GM21717 (cell line): Measurements from ENCODE around the gene BMP5.

Source experiments
- ATAC-seq: cut with Tn5 transposase; IDR thresholded peaks from one replicate; pipeline ENCODE4 v1.9.1; 2021; ENCODE audit warnings: mild to moderate bottlenecking, moderate library complexity; ENCODE audit not compliant: unreplicated experiment

Gene BMP5

GRCh38 chr6:55729665-55730064 is 145.7 kb downstream of the BMP5 start:
- no peak for ATAC-seq

DNA sequence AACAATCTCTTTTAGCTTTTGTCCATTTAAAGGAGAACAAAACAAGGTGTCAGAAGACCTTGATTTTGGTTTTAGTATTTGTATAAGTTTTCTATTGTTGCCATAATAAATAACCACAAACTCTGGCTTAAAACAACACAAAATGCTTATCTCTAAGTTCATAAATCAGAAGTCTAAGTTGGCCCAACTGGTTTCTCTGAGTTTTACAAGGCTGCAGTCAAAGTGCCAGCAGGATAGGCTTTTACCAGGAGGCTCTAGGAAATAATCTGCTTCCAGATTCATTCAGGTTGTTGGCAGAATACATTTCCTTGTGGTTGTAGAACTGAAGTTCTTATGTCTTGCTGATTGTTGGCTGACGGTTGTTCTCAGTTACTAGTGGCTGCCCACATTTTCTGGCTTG is 149.2 kb downstream of the BMP5 start:
- no peak for ATAC-seq

DNA sequence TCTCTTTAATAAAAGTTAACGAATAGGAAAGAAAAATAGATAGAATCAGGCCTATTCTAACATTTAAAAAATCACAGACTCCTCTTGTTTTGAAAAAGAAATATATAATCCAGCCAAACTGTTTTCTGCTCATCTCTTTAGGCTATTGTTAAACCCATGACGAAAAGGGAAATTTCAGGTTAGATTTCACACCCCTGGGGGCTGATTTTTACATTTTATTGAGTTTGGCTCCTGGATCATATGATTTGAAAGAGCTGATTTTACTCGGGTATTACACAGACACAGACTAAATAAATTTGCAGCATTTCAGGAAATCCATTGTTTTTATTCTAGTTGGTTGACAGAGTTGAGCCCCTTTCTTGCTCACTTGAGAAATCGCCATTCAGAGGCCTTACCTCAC is 160.6 kb downstream of the BMP5 start:
- no peak for ATAC-seq

DNA sequence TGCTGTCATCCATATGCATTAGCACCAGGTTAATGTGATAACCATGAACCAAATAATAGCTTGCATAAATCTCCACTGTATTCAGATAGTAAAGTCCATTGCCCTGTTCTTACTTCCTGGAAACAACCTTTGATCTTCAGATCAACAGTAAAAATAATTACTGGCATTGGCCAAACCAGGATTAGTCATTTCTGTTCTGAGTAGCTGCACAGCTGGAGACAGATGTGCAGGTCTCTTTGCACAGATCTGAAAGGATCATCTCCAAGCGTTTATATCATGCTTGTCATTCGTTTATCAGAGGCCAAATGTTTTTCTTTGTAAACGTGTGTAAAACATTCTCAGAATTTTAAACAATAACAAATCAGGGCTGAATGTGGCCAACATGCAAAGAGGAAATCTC is 162.0 kb downstream of the BMP5 start:
- peak; percentile 61 for ATAC-seq

- ATAC-seq, result no peak
Observed at GRCh38 chr6:55708711-55709110, 166.7 kb downstream of the BMP5 start.

DNA sequence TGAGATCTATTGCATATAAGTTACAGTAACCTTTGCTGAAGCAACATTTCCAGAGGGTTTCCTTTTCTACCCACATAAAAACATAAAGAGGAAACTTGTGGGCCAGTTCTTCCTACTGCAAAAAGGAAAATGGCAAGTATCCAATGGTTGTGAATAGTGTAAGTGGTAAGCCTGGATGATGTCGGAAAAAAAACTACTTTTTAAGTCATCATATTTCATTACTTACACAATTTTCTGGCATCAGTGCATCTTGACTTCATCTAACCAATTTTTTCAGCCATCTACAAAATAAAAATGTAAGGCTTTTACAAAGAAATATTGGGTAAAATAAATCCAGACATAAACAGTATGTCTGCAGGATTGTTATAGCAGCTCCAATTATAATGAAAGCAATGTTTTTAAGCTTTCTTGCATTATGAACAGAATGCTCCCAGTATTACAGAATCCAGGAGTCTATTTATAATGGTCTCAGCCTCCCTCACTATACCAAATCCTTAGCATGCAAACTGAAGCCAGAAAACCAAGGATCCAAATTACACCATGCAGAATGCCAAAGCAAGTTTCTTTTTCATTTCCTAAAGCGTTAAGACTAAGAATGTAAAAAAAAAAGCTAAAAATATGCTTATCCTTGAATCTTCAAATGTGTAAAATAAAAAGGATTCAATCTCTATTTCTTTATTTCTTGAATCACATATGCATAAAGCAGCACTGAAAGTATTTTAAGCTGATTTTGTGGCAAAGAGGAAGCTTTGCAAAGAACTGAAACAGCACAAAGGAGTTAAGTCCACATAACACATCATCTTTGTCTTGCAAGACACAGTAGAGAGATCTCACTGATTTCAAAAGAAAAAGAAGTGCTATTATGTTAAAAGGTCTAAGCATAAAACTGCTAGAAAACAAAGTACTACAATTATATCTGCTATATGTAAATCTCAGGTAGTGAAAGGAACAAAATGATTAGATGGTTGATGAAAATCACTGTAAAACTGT is 169.6 kb downstream of the BMP5 start:
- no peak for ATAC-seq

DNA sequence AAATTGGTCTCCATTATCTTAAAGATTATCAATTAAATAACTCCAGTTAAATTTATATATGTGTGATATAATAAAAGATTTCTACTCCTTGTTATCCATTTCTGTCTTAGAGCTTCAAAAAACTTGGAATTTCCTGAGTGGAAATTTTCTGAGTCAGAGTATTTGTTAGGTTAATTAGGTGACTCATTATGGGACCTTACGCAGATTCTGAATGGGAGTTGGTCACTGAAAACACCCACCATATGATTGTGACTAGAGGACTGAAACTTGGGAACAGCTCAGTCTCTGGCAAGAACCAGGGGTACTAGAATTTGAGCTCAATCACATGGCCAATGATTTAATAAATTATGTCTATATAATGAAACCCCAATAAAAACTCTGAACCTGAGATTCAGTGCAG is 171.0 kb downstream of the BMP5 start:
- no peak for ATAC-seq
